ENCODE results near the gene DPT.

DNA sequence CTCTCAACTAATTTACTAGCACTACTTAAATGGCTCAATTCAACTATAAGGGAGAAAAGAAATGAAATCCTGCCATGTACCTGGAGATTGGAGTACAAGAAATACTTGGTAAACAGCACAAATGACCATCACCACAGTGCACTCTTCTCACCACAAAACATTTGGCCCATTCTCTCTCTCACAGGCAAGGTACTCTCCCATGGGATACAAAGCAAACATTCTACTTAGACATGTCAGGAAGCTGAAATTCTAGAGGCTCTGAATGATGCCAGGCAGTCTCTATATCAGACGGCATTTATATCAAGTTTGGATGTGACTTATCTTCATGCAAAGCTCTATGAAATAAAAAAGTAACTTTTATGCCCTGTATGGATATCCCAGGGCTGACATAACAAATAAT is 72.5 kb downstream of the DPT start:
- TF ChIP-seq, protein P1, sequence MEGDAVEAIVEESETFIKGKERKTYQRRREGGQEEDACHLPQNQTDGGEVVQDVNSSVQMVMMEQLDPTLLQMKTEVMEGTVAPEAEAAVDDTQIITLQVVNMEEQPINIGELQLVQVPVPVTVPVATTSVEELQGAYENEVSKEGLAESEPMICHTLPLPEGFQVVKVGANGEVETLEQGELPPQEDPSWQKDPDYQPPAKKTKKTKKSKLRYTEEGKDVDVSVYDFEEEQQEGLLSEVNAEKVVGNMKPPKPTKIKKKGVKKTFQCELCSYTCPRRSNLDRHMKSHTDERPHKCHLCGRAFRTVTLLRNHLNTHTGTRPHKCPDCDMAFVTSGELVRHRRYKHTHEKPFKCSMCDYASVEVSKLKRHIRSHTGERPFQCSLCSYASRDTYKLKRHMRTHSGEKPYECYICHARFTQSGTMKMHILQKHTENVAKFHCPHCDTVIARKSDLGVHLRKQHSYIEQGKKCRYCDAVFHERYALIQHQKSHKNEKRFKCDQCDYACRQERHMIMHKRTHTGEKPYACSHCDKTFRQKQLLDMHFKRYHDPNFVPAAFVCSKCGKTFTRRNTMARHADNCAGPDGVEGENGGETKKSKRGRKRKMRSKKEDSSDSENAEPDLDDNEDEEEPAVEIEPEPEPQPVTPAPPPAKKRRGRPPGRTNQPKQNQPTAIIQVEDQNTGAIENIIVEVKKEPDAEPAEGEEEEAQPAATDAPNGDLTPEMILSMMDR (IDR thresholded peaks at IDR 0.05), result no peak
- TF ChIP-seq POLR2A (IDR thresholded peaks at IDR 0.05), result no peak
